Keratinocyte (primary cell): Measurements from ENCODE around the gene GNAL.

ENCODE experiments used
- CTCF ChIP-seq, 3 experiments: IDR thresholded peaks in 1 of 3; conservative IDR thresholded peaks in 1 of 3; optimal IDR thresholded peaks in 1 of 3; 2 replicates in 2 of 3; 3 replicates in 1 of 3; pipeline versions ENCODE3 to v1.5.1; 2011; ENCODE audit warnings: low read length in 3 of 3, mild to moderate bottlenecking in 3 of 3, moderate library complexity in 2 of 3, control low read depth in 1 of 3, inconsistent platforms in 1 of 3; ENCODE audit not compliant: insufficient read depth in 2 of 3; ENCODE audit errors: extremely low read depth in 1 of 3
- EZH2 ChIP-seq: IDR thresholded peaks from one replicate; pipeline ENCODE4 v1.6.1; 2012; ENCODE audit warnings: inconsistent platforms, mild to moderate bottlenecking, low read length, moderate library complexity

GRCh38 chr18:11775436-11776174 is 86.5 kb downstream of the GNAL start:
- TF ChIP-seq CTCF (optimal IDR thresholded peaks at IDR 0.05 in 1 of 3, IDR thresholded peaks at IDR 0.05 in 1 of 3, conservative IDR thresholded peaks at IDR 0.05 in 1 of 3; ENCODE audit: extremely low read depth in 1 of 3, insufficient read depth in 2 of 3, low read length in 3 of 3) (no peak), EZH2 (no peak)
